ENCODE results near the gene MTO1.

DNA sequence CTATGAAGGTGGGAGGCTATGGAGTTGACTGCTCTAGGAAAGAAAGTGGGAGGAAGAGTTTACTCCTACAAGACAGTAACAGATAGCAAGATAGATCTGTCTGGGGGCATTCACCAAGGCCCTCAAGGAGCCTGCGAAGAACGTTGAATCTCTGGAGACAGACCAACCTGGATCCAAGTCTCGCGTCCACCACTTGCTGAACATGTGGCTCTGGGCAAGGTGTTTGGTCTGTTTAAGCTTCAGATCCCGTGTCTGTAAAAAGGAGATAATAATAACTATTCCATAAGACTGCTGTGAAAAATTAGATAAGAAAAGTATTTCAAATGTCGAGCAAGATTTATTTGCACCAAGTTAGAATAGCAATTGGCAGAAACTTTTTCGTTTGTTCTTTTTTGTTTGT is 67.4 kb downstream of the MTO1 start:
- TF ChIP-seq, protein P1, sequence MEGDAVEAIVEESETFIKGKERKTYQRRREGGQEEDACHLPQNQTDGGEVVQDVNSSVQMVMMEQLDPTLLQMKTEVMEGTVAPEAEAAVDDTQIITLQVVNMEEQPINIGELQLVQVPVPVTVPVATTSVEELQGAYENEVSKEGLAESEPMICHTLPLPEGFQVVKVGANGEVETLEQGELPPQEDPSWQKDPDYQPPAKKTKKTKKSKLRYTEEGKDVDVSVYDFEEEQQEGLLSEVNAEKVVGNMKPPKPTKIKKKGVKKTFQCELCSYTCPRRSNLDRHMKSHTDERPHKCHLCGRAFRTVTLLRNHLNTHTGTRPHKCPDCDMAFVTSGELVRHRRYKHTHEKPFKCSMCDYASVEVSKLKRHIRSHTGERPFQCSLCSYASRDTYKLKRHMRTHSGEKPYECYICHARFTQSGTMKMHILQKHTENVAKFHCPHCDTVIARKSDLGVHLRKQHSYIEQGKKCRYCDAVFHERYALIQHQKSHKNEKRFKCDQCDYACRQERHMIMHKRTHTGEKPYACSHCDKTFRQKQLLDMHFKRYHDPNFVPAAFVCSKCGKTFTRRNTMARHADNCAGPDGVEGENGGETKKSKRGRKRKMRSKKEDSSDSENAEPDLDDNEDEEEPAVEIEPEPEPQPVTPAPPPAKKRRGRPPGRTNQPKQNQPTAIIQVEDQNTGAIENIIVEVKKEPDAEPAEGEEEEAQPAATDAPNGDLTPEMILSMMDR (IDR thresholded peaks at IDR 0.05): no peak
- TF ChIP-seq ZFX (IDR thresholded peaks at IDR 0.05; ENCODE audit: borderline replicate concordance): no peak
